ENCODE data around the gene WWC2. TPM values are rescaled to one million over a fixed set of nuclear protein-coding genes. Genes with fewer than 3 reads are reported as not detected.

The WWC2 gene
- total RNA-seq: 10 to 100 TPM in 1 of 4 donors, 1 to 10 TPM in 3; 4.6 to 40.4 (median 9.5) TPM

DNA sequence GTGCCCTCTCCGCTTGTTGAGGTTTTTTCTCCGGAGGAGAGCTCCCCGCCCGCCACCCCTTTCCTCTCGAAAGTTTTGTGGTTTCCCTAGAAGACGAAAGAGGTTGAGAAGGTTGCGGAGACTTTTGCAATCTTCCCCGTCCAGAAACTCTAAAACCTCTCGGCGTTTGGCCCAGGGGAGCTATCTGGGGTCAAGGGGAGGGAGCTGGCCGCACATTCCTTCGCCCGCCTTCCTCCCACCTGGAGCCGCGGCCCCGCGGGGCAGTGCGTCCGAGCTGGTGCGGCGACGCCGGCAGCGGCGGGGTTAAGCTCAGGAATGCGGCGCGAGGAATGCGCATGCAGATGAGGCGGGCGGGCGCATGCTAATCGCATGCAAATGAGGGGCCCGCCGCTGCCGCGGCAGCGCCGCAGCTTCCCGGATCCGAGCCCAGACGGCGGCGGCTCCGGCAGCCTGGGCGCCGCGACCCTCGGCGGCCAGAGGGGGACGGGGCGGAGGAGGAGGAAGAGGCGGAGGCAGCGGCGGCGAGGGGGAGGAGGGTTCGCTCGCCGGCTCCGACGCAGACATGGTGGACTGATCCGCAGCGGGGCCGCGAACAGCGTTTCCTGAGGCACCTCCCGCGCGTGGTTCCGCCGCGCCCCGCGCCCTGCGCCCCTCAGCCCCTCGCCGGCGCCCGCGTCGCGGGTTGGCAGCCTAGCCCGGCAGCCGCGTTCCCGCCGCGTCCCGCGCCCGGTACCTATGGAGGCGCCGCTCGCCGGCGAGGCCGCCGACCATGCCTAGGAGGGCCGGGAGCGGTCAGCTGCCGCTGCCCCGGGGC is at the start of gene WWC2:
TSS of gene WWC2 (plus strand) at position 535 of the 814 bp plus-strand sequence. CDS start at position 770, 235 bp downstream.
- Histone ChIP-seq H3K27ac (peak within 1 kb of the TSS; percentile 73 to 96 (median 86)), H3K4me1 (peaks cover 0 to 21% (median 5%) of the 10 kb centered on the region in 4 donors), H3K9me3 (no peaks in the 10 kb centered on the region), H3K36me3 (no peaks in the 10 kb centered on the region), H3K4me3 (peak within 1 kb of the TSS; percentile 57 to 88 (median 70)), H3K27me3 (peaks cover 0 to 8% of the 10 kb centered on the region in 2 donors)
- peak; percentile 37 to 87 (median 84) for DNase-seq
- peak in 1 of 2 donors; percentile 34 for TF ChIP-seq POLR2A (IDR thresholded peaks at IDR 0.05)
- TF ChIP-seq, protein P1, sequence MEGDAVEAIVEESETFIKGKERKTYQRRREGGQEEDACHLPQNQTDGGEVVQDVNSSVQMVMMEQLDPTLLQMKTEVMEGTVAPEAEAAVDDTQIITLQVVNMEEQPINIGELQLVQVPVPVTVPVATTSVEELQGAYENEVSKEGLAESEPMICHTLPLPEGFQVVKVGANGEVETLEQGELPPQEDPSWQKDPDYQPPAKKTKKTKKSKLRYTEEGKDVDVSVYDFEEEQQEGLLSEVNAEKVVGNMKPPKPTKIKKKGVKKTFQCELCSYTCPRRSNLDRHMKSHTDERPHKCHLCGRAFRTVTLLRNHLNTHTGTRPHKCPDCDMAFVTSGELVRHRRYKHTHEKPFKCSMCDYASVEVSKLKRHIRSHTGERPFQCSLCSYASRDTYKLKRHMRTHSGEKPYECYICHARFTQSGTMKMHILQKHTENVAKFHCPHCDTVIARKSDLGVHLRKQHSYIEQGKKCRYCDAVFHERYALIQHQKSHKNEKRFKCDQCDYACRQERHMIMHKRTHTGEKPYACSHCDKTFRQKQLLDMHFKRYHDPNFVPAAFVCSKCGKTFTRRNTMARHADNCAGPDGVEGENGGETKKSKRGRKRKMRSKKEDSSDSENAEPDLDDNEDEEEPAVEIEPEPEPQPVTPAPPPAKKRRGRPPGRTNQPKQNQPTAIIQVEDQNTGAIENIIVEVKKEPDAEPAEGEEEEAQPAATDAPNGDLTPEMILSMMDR (IDR thresholded peaks at IDR 0.05): peak in 1 of 6 experiments; percentile 14

DNA sequence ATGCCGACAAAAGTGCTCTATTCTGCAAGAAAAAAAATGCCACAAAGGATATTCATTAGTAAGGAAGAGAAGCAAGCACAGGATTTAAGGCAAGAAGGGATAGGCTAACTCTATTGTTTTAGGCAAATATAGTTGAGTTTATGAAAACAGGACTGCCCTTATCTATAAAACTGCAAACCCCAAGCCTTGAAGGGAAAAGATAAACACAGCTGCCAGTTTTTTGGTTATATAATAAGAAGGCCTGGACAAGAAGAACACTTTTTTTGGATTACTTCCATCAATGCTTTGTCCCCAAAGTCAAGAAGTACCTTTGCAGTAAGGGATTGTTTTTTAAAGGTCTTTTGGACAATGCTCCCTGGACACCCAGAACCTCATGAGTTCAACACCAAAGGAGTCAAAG is 45.4 kb upstream of the WWC2 start:
- DNase-seq: no peak
- H3K36me3 ChIP-seq: no peaks in the 10 kb centered on the region

DNA sequence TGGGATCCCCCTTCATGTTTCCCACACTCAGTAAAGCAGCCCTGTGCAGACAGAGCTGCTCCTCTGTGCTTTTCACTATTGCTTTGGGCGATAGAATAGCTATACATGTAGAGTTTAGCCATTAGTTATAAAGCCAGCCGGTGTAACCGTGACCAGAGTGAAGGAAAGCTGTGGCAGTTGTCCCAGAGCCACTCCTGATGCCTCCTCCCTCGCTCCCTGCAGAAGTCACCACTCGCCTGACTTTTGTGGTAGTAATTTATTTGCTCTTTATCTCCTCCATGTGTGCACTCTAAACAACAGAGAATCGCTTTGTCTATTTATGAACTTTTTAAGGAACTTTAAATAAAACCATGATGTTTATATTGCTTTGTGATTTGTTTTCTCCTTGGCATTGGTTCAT is 41.8 kb upstream of the WWC2 start:
- TF ChIP-seq, protein P1 (IDR thresholded peaks at IDR 0.05): no peak
- no peak for TF ChIP-seq POLR2A (IDR thresholded peaks at IDR 0.05)
- Histone ChIP-seq H3K36me3 (no peaks in the 10 kb centered on the region), H3K9me3 (no peaks in the 10 kb centered on the region), H3K27ac (no peak overlapping the region), H3K4me3 (no peak overlapping the region), H3K27me3 (no peaks in the 10 kb centered on the region), H3K4me1 (no peaks in the 10 kb centered on the region)
- DNase-seq: no peak

More for the DNA sequence above, 45.4 kb upstream of the WWC2 start:
- Histone ChIP-seq H3K4me1 (no peaks in the 10 kb centered on the region), H3K9me3 (no peaks in the 10 kb centered on the region), H3K27ac (no peak overlapping the region), H3K27me3 (no peaks in the 10 kb centered on the region), H3K4me3 (no peak overlapping the region)
- TF ChIP-seq, protein P1 (IDR thresholded peaks at IDR 0.05): no peak
- TF ChIP-seq POLR2A (IDR thresholded peaks at IDR 0.05): no peak

DNA sequence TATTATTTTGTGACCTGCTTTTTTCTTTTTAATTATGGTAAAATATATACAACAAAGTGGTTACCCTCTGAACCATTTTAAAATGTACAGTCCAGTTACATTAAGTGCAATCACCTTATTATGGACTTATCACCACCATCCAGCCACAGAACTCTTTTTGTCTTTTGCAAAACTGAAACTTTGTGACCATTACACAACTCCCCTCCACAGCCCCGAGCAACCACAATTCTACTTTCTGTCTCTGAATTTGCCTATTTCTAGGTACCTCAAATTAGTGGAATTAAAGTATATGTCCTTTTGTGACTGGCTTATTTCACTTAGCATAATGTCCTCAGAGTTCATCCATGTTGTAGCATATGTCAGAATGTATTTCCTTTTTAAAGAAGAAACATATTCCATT is 39.3 kb upstream of the WWC2 start:
- TF ChIP-seq POLR2A (IDR thresholded peaks at IDR 0.05): no peak
- TF ChIP-seq, protein P1 (IDR thresholded peaks at IDR 0.05): no peak
- Histone ChIP-seq H3K27ac (no peak overlapping the region), H3K4me1 (no peaks in the 10 kb centered on the region), H3K36me3 (no peaks in the 10 kb centered on the region), H3K9me3 (no peaks in the 10 kb centered on the region), H3K27me3 (no peaks in the 10 kb centered on the region), H3K4me3 (no peak overlapping the region)
- DNase-seq: no peak

DNA sequence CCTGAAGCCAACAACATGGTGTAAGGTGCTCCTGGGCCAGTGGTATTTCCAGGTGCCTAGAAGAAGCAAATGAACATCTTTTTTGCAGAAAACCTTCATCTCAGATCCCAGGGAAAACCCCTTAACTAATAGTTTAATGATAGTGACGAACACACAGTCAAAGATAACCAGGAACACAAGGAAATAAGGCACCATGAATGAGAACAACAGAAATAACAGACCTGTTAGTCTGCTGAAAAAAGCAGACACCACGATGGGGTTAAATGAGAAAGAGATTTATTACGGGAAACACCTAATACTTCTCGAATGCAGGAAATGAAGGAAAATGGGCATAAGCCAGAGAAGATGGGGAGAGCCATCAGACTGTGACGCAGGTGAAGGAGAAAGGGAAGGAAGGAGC is 30.6 kb upstream of the WWC2 start:
- no peak for DNase-seq
- Histone ChIP-seq H3K9me3 (peaks cover 0 to 4% (median 0%) of the 10 kb centered on the region in 4 donors), H3K36me3 (no peaks in the 10 kb centered on the region), H3K27ac (no peak overlapping the region), H3K4me3 (no peak overlapping the region), H3K27me3 (no peaks in the 10 kb centered on the region), H3K4me1 (no peaks in the 10 kb centered on the region)
- TF ChIP-seq POLR2A (IDR thresholded peaks at IDR 0.05): no peak
- TF ChIP-seq, protein P1 (IDR thresholded peaks at IDR 0.05): no peak

All from Peyer's patch (tissue), 4 donors.